H1 (cell line): ENCODE measurements around the gene OR4K5.

Experiments
- CHD1 ChIP-seq: IDR thresholded peaks from 2 replicates; pipeline ENCODE4 v1.6.1; 2012; ENCODE audit warnings: low read depth, low read length, improper control_type of control experiment
- CHD7 ChIP-seq: fragments of 300-600 bp; sonication (generic); IDR thresholded peaks from 2 replicates; pipeline ENCODE4 v1.7.1; 2012; ENCODE audit warnings: low read length, moderate library complexity, mild to moderate bottlenecking, inconsistent platforms; ENCODE audit not compliant: insufficient replicate concordance
- CTCF ChIP-seq, 3 experiments: IDR thresholded peaks; 1 replicate in 2 of 3; 2 replicates in 1 of 3; pipeline versions ENCODE4 v1.5.1 to v1.6.1; 2011; ENCODE audit warnings: low read length in 3 of 3, mild to moderate bottlenecking in 3 of 3, inconsistent platforms in 2 of 3, low read depth in 1 of 3, moderate library complexity in 1 of 3; ENCODE audit not compliant: insufficient read depth in 1 of 3; ENCODE audit errors: control extremely low read depth in 1 of 3
- JUND ChIP-seq: IDR thresholded peaks from 2 replicates; pipeline ENCODE4 v1.6.1; 2011; ENCODE audit warnings: mild to moderate bottlenecking, improper control_type of control experiment, low read length
- POLR2A ChIP-seq, 2 experiments: IDR thresholded peaks; 1 replicate in 1 of 2; 2 replicates in 1 of 2; pipeline ENCODE4 v1.6.1; 2011; ENCODE audit warnings: low read depth in 2 of 2, low read length in 2 of 2, mild to moderate bottlenecking in 2 of 2; ENCODE audit errors: control extremely low read depth in 1 of 2
- POLR2AphosphoS5 ChIP-seq: IDR thresholded peaks from 2 replicates; pipeline ENCODE4 v1.6.1; 2011; ENCODE audit warnings: low read depth, low read length
- RXRA ChIP-seq: IDR thresholded peaks from 2 replicates; pipeline ENCODE4 v1.6.1; 2011; ENCODE audit warnings: low read depth, mild to moderate bottlenecking, low read length, moderate library complexity; ENCODE audit not compliant: insufficient read depth
- TAF7 ChIP-seq: optimal IDR thresholded peaks from 2 replicates; pipeline ENCODE3; 2011; ENCODE audit warnings: low read depth, mild to moderate bottlenecking, inconsistent platforms, low read length, moderate library complexity, borderline replicate concordance
- TBP ChIP-seq: IDR thresholded peaks from 2 replicates; pipeline ENCODE4 v1.6.1; 2011; ENCODE audit warnings: low read depth, low read length, improper control_type of control experiment

- no peak for TF ChIP-seq CTCF (IDR thresholded peaks at IDR 0.05; ENCODE audit: control extremely low read depth in 1 of 3, insufficient read depth in 1 of 3, low read depth in 1 of 3, low read length in 3 of 3)
- no peak for TF ChIP-seq CHD1
- TF ChIP-seq CHD7 = no peak
- no peak for TF ChIP-seq RXRA
- TF ChIP-seq JUND = no peak
- TF ChIP-seq POLR2AphosphoS5 = no peak
- TF ChIP-seq TAF7 = no peak
- TF ChIP-seq POLR2A (IDR thresholded peaks at IDR 0.05; ENCODE audit: control extremely low read depth in 1 of 2, low read depth in 2 of 2, low read length in 2 of 2) = no peak
- no peak for TF ChIP-seq TBP
These were observed 9.3 kb upstream of the OR4K5 start for GRCh38 chr14:19911114-19911513.
